ENCODE measurements around the gene MFSD11. TPM values are rescaled to one million over a fixed set of nuclear protein-coding genes. Genes with fewer than 3 reads are reported as not detected.

The MFSD11 gene
- total RNA-seq, 1 experiment from 2014 or later, result 24.9 TPM

DNA sequence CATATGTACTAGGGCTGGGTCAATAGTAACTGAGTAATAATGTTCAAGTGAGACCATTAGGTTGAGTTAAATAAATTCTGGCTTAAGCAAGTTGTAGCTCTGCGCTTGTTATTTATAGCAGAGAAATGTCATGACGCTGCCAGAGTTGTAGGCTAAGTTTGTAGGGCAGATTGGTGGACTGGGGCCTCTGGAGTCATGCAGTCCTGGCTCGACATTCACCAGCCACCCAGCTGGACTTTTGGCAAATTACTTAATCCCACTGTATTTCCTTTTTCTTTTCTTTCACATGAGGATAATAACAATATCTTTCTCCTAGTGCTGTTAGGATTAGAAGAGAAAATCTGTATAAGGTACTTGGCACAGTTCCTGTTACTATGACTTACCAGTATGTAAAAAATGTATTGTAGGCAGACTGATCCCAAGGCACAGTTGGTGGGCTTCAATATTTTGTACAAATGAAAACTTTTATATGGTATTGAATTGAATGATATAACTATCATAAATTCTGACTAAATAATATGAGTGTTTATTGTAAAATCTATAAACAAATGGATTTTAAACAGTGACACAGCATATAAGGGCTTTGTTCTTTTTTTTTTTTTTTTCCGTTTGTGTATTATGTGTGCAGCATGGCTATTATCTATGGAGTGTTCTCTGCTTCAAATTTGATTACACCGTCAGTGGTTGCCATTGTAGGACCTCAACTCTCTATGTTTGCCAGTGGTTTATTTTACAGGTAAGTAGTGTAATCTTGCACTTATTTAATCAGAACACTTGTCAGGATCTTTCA is 2.6 kb downstream of the MFSD11 start:
- no peaks in the 10 kb centered on the region for H3K27me3 ChIP-seq (ENCODE audit: insufficient read depth, low read length)
- H4K20me1 ChIP-seq (ENCODE audit: insufficient read depth), result peaks cover 8% of the 10 kb centered on the region; the same call in 1 of the 2 replicates
- DNase-seq (ENCODE audit: low read depth, low spot score) (no peak), ATAC-seq (no peak)
- no peak overlapping the region for H3K4me3 ChIP-seq (replicated peaks in 1 of 2; ENCODE audit: low read depth in 1 of 2, low read length in 2 of 2)
- BruUV-seq (replicated peaks), result no TSS peak
- intact Hi-C loops (cut with micrococcal nuclease), result no loop called here
- no peak overlapping the region for H3K4me2 ChIP-seq (ENCODE audit: low read length)
- no peak overlapping the region for H2AFZ ChIP-seq (ENCODE audit: low read depth, low read length, poor library complexity, severe bottlenecking)
- no peak overlapping the region for H3K27ac ChIP-seq (ENCODE audit: low read depth, low read length)
- no peaks in the 10 kb centered on the region for H3K9me2 ChIP-seq (ENCODE audit: insufficient read depth)
- H3K79me2 ChIP-seq (ENCODE audit: insufficient read depth, low read length), result peaks cover 16% of the 10 kb centered on the region
- TF ChIP-seq, protein P1, sequence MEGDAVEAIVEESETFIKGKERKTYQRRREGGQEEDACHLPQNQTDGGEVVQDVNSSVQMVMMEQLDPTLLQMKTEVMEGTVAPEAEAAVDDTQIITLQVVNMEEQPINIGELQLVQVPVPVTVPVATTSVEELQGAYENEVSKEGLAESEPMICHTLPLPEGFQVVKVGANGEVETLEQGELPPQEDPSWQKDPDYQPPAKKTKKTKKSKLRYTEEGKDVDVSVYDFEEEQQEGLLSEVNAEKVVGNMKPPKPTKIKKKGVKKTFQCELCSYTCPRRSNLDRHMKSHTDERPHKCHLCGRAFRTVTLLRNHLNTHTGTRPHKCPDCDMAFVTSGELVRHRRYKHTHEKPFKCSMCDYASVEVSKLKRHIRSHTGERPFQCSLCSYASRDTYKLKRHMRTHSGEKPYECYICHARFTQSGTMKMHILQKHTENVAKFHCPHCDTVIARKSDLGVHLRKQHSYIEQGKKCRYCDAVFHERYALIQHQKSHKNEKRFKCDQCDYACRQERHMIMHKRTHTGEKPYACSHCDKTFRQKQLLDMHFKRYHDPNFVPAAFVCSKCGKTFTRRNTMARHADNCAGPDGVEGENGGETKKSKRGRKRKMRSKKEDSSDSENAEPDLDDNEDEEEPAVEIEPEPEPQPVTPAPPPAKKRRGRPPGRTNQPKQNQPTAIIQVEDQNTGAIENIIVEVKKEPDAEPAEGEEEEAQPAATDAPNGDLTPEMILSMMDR (IDR thresholded peaks at IDR 0.05 in 2 of 3, conservative IDR thresholded peaks at IDR 0.05 in 1 of 3; ENCODE audit: borderline replicate concordance in 1 of 3, insufficient read depth in 1 of 3, low read depth in 2 of 3, low read length in 2 of 3), result no peak
- H3K4me1 ChIP-seq (ENCODE audit: control insufficient read depth in 1 of 2, insufficient read depth in 2 of 2, low read length in 2 of 2), result peaks cover 9 to 21% of the 10 kb centered on the region in 2 experiments
- no peak overlapping the region for H3K9ac ChIP-seq (ENCODE audit: low read length)
- ChIA-PET RAD21 (ENCODE audit: low non-redundant PET in 1 of 2, low total read pairs in 2 of 2, uncharacterized antibody in 2 of 2, unreplicated experiment in 2 of 2) (no interaction called here), CTCF (no interaction called here), POLR2A (no interaction called here)
- peaks cover 8 to 25% of the 10 kb centered on the region in 2 experiments for H3K36me3 ChIP-seq (ENCODE audit: control insufficient read depth in 1 of 2, insufficient read depth in 2 of 2, low read length in 2 of 2)
- H3K9me3 ChIP-seq (ENCODE audit: control insufficient read depth in 1 of 2, insufficient read depth in 1 of 2, low read depth in 1 of 2, low read length in 2 of 2), result no peaks in the 10 kb centered on the region

DNA sequence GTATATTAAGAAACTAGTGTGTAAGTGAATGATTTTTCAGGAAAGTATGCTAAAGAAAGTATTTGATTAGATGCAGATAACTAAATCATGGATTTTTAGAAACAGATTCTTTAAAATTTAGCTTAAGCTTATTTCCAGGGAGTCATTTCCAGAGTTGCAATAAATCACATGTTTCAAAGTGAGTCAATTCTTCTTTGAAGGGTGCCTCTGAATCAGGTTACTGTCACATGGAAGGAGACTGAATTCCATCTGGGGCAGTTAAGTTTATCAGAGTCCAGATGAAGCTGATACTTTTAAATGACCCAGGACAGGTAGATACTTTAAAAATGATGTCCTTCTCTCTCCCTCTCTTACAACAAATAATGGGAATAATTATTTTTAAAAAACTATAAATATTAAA is 5.0 kb downstream of the MFSD11 start:
- peaks cover 8 to 23% of the 10 kb centered on the region in 2 experiments for H3K4me1 ChIP-seq (ENCODE audit: control insufficient read depth in 1 of 2, insufficient read depth in 2 of 2, low read length in 2 of 2)
- no peak for ATAC-seq
- DNase-seq (ENCODE audit: low read depth, low spot score), result no peak
- ChIA-PET CTCF (interaction anchor here (1.4 kb wide), 1 partner anchor 16 kb away, joined by 3 read pairs; no protein-coding TSS in a partner anchor), POLR2A (interaction anchor here (1.7 kb wide), 1 partner anchor 9 kb away, joined by 3 read pairs; no protein-coding TSS in a partner anchor), RAD21 (ENCODE audit: low non-redundant PET in 1 of 2, low total read pairs in 2 of 2, uncharacterized antibody in 2 of 2, unreplicated experiment in 2 of 2) (no interaction called here)
- no peaks in the 10 kb centered on the region for H3K27me3 ChIP-seq (ENCODE audit: insufficient read depth, low read length)
- H3K27ac ChIP-seq (ENCODE audit: low read depth, low read length), result no peak overlapping the region
- peaks cover 0 to 2% of the 10 kb centered on the region in 2 experiments; a peak in 1 of 4 replicates for H3K9me3 ChIP-seq (ENCODE audit: control insufficient read depth in 1 of 2, insufficient read depth in 1 of 2, low read depth in 1 of 2, low read length in 2 of 2)
- no peak overlapping the region for H2AFZ ChIP-seq (ENCODE audit: low read depth, low read length, poor library complexity, severe bottlenecking)
- no peak overlapping the region for H3K4me3 ChIP-seq (replicated peaks in 1 of 2; ENCODE audit: low read depth in 1 of 2, low read length in 2 of 2)
- TF ChIP-seq FOSL1 (IDR thresholded peaks at IDR 0.05; ENCODE audit: low read depth), result no peak
- TF ChIP-seq SIN3A (IDR thresholded peaks at IDR 0.05; ENCODE audit: low read depth), result 0 out of 2 replicates have a peak, but pooled peaks have one; percentile 24
- TF ChIP-seq, protein P2, sequence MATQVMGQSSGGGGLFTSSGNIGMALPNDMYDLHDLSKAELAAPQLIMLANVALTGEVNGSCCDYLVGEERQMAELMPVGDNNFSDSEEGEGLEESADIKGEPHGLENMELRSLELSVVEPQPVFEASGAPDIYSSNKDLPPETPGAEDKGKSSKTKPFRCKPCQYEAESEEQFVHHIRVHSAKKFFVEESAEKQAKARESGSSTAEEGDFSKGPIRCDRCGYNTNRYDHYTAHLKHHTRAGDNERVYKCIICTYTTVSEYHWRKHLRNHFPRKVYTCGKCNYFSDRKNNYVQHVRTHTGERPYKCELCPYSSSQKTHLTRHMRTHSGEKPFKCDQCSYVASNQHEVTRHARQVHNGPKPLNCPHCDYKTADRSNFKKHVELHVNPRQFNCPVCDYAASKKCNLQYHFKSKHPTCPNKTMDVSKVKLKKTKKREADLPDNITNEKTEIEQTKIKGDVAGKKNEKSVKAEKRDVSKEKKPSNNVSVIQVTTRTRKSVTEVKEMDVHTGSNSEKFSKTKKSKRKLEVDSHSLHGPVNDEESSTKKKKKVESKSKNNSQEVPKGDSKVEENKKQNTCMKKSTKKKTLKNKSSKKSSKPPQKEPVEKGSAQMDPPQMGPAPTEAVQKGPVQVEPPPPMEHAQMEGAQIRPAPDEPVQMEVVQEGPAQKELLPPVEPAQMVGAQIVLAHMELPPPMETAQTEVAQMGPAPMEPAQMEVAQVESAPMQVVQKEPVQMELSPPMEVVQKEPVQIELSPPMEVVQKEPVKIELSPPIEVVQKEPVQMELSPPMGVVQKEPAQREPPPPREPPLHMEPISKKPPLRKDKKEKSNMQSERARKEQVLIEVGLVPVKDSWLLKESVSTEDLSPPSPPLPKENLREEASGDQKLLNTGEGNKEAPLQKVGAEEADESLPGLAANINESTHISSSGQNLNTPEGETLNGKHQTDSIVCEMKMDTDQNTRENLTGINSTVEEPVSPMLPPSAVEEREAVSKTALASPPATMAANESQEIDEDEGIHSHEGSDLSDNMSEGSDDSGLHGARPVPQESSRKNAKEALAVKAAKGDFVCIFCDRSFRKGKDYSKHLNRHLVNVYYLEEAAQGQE (IDR thresholded peaks at IDR 0.05; ENCODE audit: low read depth), result no peak
- TF ChIP-seq CEBPB (IDR thresholded peaks at IDR 0.05; ENCODE audit: low read depth), result no peak
- TF ChIP-seq, protein P3, sequence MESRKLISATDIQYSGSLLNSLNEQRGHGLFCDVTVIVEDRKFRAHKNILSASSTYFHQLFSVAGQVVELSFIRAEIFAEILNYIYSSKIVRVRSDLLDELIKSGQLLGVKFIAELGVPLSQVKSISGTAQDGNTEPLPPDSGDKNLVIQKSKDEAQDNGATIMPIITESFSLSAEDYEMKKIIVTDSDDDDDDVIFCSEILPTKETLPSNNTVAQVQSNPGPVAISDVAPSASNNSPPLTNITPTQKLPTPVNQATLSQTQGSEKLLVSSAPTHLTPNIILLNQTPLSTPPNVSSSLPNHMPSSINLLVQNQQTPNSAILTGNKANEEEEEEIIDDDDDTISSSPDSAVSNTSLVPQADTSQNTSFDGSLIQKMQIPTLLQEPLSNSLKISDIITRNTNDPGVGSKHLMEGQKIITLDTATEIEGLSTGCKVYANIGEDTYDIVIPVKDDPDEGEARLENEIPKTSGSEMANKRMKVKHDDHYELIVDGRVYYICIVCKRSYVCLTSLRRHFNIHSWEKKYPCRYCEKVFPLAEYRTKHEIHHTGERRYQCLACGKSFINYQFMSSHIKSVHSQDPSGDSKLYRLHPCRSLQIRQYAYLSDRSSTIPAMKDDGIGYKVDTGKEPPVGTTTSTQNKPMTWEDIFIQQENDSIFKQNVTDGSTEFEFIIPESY (IDR thresholded peaks at IDR 0.05; ENCODE audit: extremely low read depth, insufficient replicate concordance, low read length), result no peak
- H3K9me2 ChIP-seq (ENCODE audit: insufficient read depth), result no peaks in the 10 kb centered on the region
- H4K20me1 ChIP-seq (ENCODE audit: insufficient read depth), result no peaks in the 10 kb centered on the region
- H3K79me2 ChIP-seq (ENCODE audit: insufficient read depth, low read length), result no peaks in the 10 kb centered on the region
- no TSS peak for BruUV-seq (replicated peaks)
- intact Hi-C loops (cut with micrococcal nuclease), result no loop called here
- no peak overlapping the region for H3K4me2 ChIP-seq (ENCODE audit: low read length)
- no peak overlapping the region for H3K9ac ChIP-seq (ENCODE audit: low read length)
- H3K36me3 ChIP-seq (ENCODE audit: control insufficient read depth in 1 of 2, insufficient read depth in 2 of 2, low read length in 2 of 2), result peaks cover 2 to 24% of the 10 kb centered on the region in 2 experiments; a peak in 1 of 4 replicates

Data from HCT116 (cell line).